ENCODE results near the gene PRKCZ. TPM values are rescaled to one million over a fixed set of nuclear protein-coding genes. Genes with fewer than 3 reads are reported as not detected.

The PRKCZ gene
- total and polyA plus RNA-seq, 2 experiments from 2014 or later, result 26.2 to 36.9 TPM

- no peaks in the 10 kb centered on the region for H3K27me3 ChIP-seq (ENCODE audit: insufficient read depth)
- Mint-ChIP-seq H3K36me3 (ENCODE audit: low read depth) (peaks cover 21% of the 10 kb centered on the region), H3K4me3 (no peak overlapping the region), H3K4me1 (peaks cover 10% of the 10 kb centered on the region), H3K9me3 (no peaks in the 10 kb centered on the region; the same call in 1 of the 3 replicates), H3K27me3 (ENCODE audit: insufficient read depth, low read depth, poor library complexity) (peaks cover 24% of the 10 kb centered on the region), H3K27ac (no peak overlapping the region)
- H4K20me1 ChIP-seq (replicated peaks; ENCODE audit: insufficient read depth), result no peaks in the 10 kb centered on the region; the same call in 1 of the 2 replicates
- peaks cover 19% of the 10 kb centered on the region for H3K79me2 ChIP-seq (replicated peaks; ENCODE audit: insufficient read depth)
- 0 out of 2 replicates have a peak, but pooled peaks have one; percentile 11 for TF ChIP-seq POLR2AphosphoS5 (IDR thresholded peaks at IDR 0.05; ENCODE audit: low read depth)
- no peak for TF ChIP-seq STAT1 (IDR thresholded peaks at IDR 0.05; ENCODE audit: unreplicated experiment)
- no peak overlapping the region for H3K4me2 ChIP-seq
- H3K27ac ChIP-seq (ENCODE audit: low read depth), result no peak overlapping the region
- no peak overlapping the region for H3K4me3 ChIP-seq
- DNase-seq (ENCODE audit: low spot score) (no peak), ATAC-seq (no peak)
- no peaks in the 10 kb centered on the region for H3K9me2 ChIP-seq (ENCODE audit: insufficient read depth)
- H2AFZ ChIP-seq, result no peak overlapping the region
- H3K36me3 ChIP-seq (ENCODE audit: insufficient read depth), result no peaks in the 10 kb centered on the region
- peaks cover 5% of the 10 kb centered on the region; the same call in 1 of the 2 replicates for H3K4me1 ChIP-seq (ENCODE audit: insufficient read depth)
- peaks cover 8% of the 10 kb centered on the region for H3F3A ChIP-seq (replicated peaks; ENCODE audit: low read depth)
These were observed 138.1 kb downstream of the PRKCZ start for GRCh38 chr1:2188336-2188735.

GRCh38 chr1:2189459-2190425 lies 139.5 kb downstream of the PRKCZ start:
- Mint-ChIP-seq H3K9me3 (no peaks in the 10 kb centered on the region; the same call in 1 of the 3 replicates), H3K4me3 (peak overlapping the region; percentile 62)
- H2AFZ ChIP-seq, result no peak overlapping the region

More at GRCh38 chr1:2189459-2190425, 139.5 kb downstream of the PRKCZ start:
- Histone ChIP-seq H3F3A (replicated peaks; ENCODE audit: low read depth) (peaks cover 12% of the 10 kb centered on the region), H3K36me3 (ENCODE audit: insufficient read depth) (no peaks in the 10 kb centered on the region), H3K9me2 (ENCODE audit: insufficient read depth) (no peaks in the 10 kb centered on the region), H3K27me3 (ENCODE audit: insufficient read depth) (no peaks in the 10 kb centered on the region), H3K4me3 (peak overlapping the region; percentile 49), H4K20me1 (replicated peaks; ENCODE audit: insufficient read depth) (no peaks in the 10 kb centered on the region; the same call in 1 of the 2 replicates), H3K79me2 (replicated peaks; ENCODE audit: insufficient read depth) (peaks cover 19% of the 10 kb centered on the region), H3K27ac (ENCODE audit: low read depth) (peak overlapping the region; percentile 81), H3K4me1 (ENCODE audit: insufficient read depth) (peaks cover 12% of the 10 kb centered on the region; the same call in 1 of the 2 replicates), H3K4me2 (peak overlapping the region; percentile 79)
- ATAC-seq, result peak; percentile 79
- no peak overlapping the region; the same call in 1 of the 2 replicates for H3K27ac Mint-ChIP-seq
- TF ChIP-seq NANOG (IDR thresholded peaks at IDR 0.05; ENCODE audit: borderline replicate concordance) (no peak), ZNF114 (CRISPR knock-in tag; IDR thresholded peaks at IDR 0.05) (no peak), CREB1 (CRISPR knock-in tag; IDR thresholded peaks at IDR 0.05; ENCODE audit: low read depth) (peak; percentile 70; the same call in 1 of the 2 replicates), STAT1 (IDR thresholded peaks at IDR 0.05; ENCODE audit: unreplicated experiment) (no peak), POLR2AphosphoS5 (IDR thresholded peaks at IDR 0.05; ENCODE audit: low read depth) (peak; percentile 51), ETS1 (IDR thresholded peaks at IDR 0.05) (no peak)
- TF ChIP-seq, protein P1, sequence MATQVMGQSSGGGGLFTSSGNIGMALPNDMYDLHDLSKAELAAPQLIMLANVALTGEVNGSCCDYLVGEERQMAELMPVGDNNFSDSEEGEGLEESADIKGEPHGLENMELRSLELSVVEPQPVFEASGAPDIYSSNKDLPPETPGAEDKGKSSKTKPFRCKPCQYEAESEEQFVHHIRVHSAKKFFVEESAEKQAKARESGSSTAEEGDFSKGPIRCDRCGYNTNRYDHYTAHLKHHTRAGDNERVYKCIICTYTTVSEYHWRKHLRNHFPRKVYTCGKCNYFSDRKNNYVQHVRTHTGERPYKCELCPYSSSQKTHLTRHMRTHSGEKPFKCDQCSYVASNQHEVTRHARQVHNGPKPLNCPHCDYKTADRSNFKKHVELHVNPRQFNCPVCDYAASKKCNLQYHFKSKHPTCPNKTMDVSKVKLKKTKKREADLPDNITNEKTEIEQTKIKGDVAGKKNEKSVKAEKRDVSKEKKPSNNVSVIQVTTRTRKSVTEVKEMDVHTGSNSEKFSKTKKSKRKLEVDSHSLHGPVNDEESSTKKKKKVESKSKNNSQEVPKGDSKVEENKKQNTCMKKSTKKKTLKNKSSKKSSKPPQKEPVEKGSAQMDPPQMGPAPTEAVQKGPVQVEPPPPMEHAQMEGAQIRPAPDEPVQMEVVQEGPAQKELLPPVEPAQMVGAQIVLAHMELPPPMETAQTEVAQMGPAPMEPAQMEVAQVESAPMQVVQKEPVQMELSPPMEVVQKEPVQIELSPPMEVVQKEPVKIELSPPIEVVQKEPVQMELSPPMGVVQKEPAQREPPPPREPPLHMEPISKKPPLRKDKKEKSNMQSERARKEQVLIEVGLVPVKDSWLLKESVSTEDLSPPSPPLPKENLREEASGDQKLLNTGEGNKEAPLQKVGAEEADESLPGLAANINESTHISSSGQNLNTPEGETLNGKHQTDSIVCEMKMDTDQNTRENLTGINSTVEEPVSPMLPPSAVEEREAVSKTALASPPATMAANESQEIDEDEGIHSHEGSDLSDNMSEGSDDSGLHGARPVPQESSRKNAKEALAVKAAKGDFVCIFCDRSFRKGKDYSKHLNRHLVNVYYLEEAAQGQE (IDR thresholded peaks at IDR 0.05; ENCODE audit: unreplicated experiment), result no peak
- TF ChIP-seq, protein P2, sequence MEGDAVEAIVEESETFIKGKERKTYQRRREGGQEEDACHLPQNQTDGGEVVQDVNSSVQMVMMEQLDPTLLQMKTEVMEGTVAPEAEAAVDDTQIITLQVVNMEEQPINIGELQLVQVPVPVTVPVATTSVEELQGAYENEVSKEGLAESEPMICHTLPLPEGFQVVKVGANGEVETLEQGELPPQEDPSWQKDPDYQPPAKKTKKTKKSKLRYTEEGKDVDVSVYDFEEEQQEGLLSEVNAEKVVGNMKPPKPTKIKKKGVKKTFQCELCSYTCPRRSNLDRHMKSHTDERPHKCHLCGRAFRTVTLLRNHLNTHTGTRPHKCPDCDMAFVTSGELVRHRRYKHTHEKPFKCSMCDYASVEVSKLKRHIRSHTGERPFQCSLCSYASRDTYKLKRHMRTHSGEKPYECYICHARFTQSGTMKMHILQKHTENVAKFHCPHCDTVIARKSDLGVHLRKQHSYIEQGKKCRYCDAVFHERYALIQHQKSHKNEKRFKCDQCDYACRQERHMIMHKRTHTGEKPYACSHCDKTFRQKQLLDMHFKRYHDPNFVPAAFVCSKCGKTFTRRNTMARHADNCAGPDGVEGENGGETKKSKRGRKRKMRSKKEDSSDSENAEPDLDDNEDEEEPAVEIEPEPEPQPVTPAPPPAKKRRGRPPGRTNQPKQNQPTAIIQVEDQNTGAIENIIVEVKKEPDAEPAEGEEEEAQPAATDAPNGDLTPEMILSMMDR (conservative IDR thresholded peaks at IDR 0.05; ENCODE audit: low read depth in 2 of 2), result no peak
- H3K36me3 Mint-ChIP-seq (ENCODE audit: low read depth), result peaks cover 17% of the 10 kb centered on the region
- H3K4me1 Mint-ChIP-seq, result peaks cover 10% of the 10 kb centered on the region
- peaks cover 18% of the 10 kb centered on the region for H3K27me3 Mint-ChIP-seq (ENCODE audit: insufficient read depth, low read depth, poor library complexity)
- peak; percentile 94 for DNase-seq (ENCODE audit: low spot score)
